Measurements from ENCODE around the gene OTUD7B. TPM values are rescaled to one million over a fixed set of nuclear protein-coding genes. Genes with fewer than 3 reads are reported as not detected.

Gene OTUD7B
- total and polyA plus RNA-seq, 2 donors (not counting 1 experiment from before 2014, with no cell fraction given): 0.40 to 3.3 TPM

GRCh38 chr1:150051089-150051373, 40.5 kb upstream of the OTUD7B start:
- intact Hi-C loops (cut with micrococcal nuclease): loop anchor here (5.0 kb wide), 1 partner anchor 149 kb away; no protein-coding TSS in a partner anchor

DNA sequence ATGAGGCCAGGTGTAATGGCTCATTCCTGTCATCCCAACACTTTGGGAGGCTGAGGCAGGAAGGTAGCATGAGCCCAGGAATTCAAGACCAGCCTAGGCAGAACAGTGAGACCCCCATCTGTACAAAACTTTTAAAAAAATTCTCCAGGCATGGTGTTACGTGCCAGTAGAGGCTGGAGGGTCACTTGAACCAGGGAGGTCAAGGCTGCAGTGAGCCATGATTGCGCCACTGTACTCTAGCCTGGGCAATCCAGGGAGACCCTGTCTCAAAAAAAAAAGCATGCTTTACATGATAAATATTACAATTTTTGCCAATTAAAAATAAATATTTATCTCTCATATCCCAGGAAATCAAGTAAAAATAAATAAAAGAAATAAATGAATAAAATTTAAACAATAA, 39.4 kb upstream of the OTUD7B start:
- Histone ChIP-seq H3K27ac (ENCODE audit: low read length in 2 of 2) (no peak overlapping the region), H3K9ac (ENCODE audit: low read length) (no peak overlapping the region), H4K20me1 (ENCODE audit: control insufficient read depth, insufficient read depth, low read length, poor library complexity, severe bottlenecking) (no peaks in the 10 kb centered on the region), H3K4me2 (replicated peaks; ENCODE audit: low read depth, low read length, poor library complexity, severe bottlenecking) (no peak overlapping the region), H2AFZ (ENCODE audit: insufficient read depth, low read depth, low read length, poor library complexity, severe bottlenecking) (no peak overlapping the region), H3K27me3 (replicated peaks in 1 of 4; ENCODE audit: control extremely low read depth in 1 of 4, control insufficient read depth in 3 of 4, insufficient read depth in 4 of 4, low read length in 3 of 4) (no peaks in the 10 kb centered on the region), H3K4me3 (ENCODE audit: control extremely low read depth in 1 of 5, extremely low read depth in 1 of 5, insufficient read depth in 1 of 5, low read depth in 2 of 5, low read length in 4 of 5) (no peak overlapping the region), H3K4me1 (ENCODE audit: control insufficient read depth in 2 of 2, insufficient read depth in 2 of 2, low read length in 2 of 2) (peaks cover 8% of the 10 kb centered on the region in 2 donors), H3K79me2 (ENCODE audit: control insufficient read depth, insufficient read depth, low read length) (no peaks in the 10 kb centered on the region), H3K9me3 (ENCODE audit: control extremely low read depth in 1 of 3, control insufficient read depth in 2 of 3, insufficient read depth in 1 of 3, low read length in 2 of 3) (no peaks in the 10 kb centered on the region), H3K36me3 (replicated peaks in 1 of 2; ENCODE audit: control extremely low read depth in 1 of 2, control insufficient read depth in 1 of 2, extremely low read depth in 1 of 2, insufficient read depth in 2 of 2, low read length in 1 of 2) (no peaks in the 10 kb centered on the region)
- no peak overlapping the region for H3K27ac Mint-ChIP-seq
- intact Hi-C loops (cut with micrococcal nuclease): loop anchor here (1.0 to 5.0 kb wide), 2 partner anchors 137 to 148 kb away; no protein-coding TSS in a partner anchor
- no peaks in the 10 kb centered on the region for H3K9me3 Mint-ChIP-seq (ENCODE audit: insufficient read depth)
- TF ChIP-seq, protein P1, sequence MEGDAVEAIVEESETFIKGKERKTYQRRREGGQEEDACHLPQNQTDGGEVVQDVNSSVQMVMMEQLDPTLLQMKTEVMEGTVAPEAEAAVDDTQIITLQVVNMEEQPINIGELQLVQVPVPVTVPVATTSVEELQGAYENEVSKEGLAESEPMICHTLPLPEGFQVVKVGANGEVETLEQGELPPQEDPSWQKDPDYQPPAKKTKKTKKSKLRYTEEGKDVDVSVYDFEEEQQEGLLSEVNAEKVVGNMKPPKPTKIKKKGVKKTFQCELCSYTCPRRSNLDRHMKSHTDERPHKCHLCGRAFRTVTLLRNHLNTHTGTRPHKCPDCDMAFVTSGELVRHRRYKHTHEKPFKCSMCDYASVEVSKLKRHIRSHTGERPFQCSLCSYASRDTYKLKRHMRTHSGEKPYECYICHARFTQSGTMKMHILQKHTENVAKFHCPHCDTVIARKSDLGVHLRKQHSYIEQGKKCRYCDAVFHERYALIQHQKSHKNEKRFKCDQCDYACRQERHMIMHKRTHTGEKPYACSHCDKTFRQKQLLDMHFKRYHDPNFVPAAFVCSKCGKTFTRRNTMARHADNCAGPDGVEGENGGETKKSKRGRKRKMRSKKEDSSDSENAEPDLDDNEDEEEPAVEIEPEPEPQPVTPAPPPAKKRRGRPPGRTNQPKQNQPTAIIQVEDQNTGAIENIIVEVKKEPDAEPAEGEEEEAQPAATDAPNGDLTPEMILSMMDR (IDR thresholded peaks at IDR 0.05): no peak
- TF ChIP-seq EZH2 (IDR thresholded peaks at IDR 0.05; ENCODE audit: borderline replicate concordance, insufficient read depth, low read depth, low read length, poor library complexity, severe bottlenecking): no peak
- H3K4me1 Mint-ChIP-seq: peaks cover 20% of the 10 kb centered on the region
- POLR2A ChIA-PET: interaction anchor here (0.7 kb wide), 2 partner anchors 42 to 163 kb away, joined by 3 read pairs; a partner anchor contains a TSS
- DNase-seq (no peak), ATAC-seq (ENCODE audit: low read depth) (no peak)
- H3K4me3 Mint-ChIP-seq: no peak overlapping the region
- CTCF ChIA-PET: interaction anchor here (0.6 to 3.0 kb wide), 16 partner anchors 11 to 1264 kb away, joined by 3 to 67 read pairs (median 4); partner anchors contain the start of gene VPS45
- H3K27me3 Mint-ChIP-seq: peaks cover 4% of the 10 kb centered on the region
- WGBS (ENCODE audit: insufficient coverage): no CpG with 5 or more reads among the region's 2 CpGs

More at GRCh38 chr1:150051089-150051373, 40.5 kb upstream of the OTUD7B start:
- WGBS (ENCODE audit: insufficient coverage): 37% methylated on average over 2 of the region's 7 CpGs
- Mint-ChIP-seq H3K9me3 (ENCODE audit: insufficient read depth) (no peaks in the 10 kb centered on the region), H3K27ac (no peak overlapping the region), H3K27me3 (peaks cover 4% of the 10 kb centered on the region), H3K4me1 (peaks cover 20% of the 10 kb centered on the region), H3K4me3 (no peak overlapping the region)
- Histone ChIP-seq H4K20me1 (ENCODE audit: control insufficient read depth, insufficient read depth, low read length, poor library complexity, severe bottlenecking) (no peaks in the 10 kb centered on the region), H3K4me2 (replicated peaks; ENCODE audit: low read depth, low read length, poor library complexity, severe bottlenecking) (no peak overlapping the region), H3K4me1 (ENCODE audit: control insufficient read depth in 2 of 2, insufficient read depth in 2 of 2, low read length in 2 of 2) (peaks cover 8% of the 10 kb centered on the region in 2 donors), H3K9ac (ENCODE audit: low read length) (no peak overlapping the region), H3K79me2 (ENCODE audit: control insufficient read depth, insufficient read depth, low read length) (no peaks in the 10 kb centered on the region), H3K4me3 (ENCODE audit: control extremely low read depth in 1 of 5, extremely low read depth in 1 of 5, insufficient read depth in 1 of 5, low read depth in 2 of 5, low read length in 4 of 5) (no peak overlapping the region), H3K9me3 (ENCODE audit: control extremely low read depth in 1 of 3, control insufficient read depth in 2 of 3, insufficient read depth in 1 of 3, low read length in 2 of 3) (no peaks in the 10 kb centered on the region), H2AFZ (ENCODE audit: insufficient read depth, low read depth, low read length, poor library complexity, severe bottlenecking) (no peak overlapping the region), H3K36me3 (replicated peaks in 1 of 2; ENCODE audit: control extremely low read depth in 1 of 2, control insufficient read depth in 1 of 2, extremely low read depth in 1 of 2, insufficient read depth in 2 of 2, low read length in 1 of 2) (no peaks in the 10 kb centered on the region), H3K27ac (ENCODE audit: low read length in 2 of 2) (no peak overlapping the region), H3K27me3 (replicated peaks in 1 of 4; ENCODE audit: control extremely low read depth in 1 of 4, control insufficient read depth in 3 of 4, insufficient read depth in 4 of 4, low read length in 3 of 4) (no peaks in the 10 kb centered on the region)
- POLR2A ChIA-PET: no interaction called here
- no peak for TF ChIP-seq EZH2 (IDR thresholded peaks at IDR 0.05; ENCODE audit: borderline replicate concordance, insufficient read depth, low read depth, low read length, poor library complexity, severe bottlenecking)
- TF ChIP-seq, protein P1 (IDR thresholded peaks at IDR 0.05): no peak
- DNase-seq (no peak), ATAC-seq (ENCODE audit: low read depth) (no peak)
- CTCF ChIA-PET: interaction anchor here (1.0 to 2.8 kb wide), 11 partner anchors 14 to 231 kb away, joined by 3 to 67 read pairs (median 4); partner anchors contain the start of gene VPS45

Data from B cell (primary cell).